Skin epidermis (tissue), 12 donors: Measurements from ENCODE around the gene CDK9.
"Not testable (repeated sequence)": the region's sequence is repeated elsewhere in the genome, so short reads cannot be mapped to it uniquely, and the experiment has no call there.

Experiments
- H3K27ac ChIP-seq, 21 experiments: fragments of 200-600 bp; sonication (generic) in 11 of 21; one replicate each; pipeline ENCODE4 v1.5.0; 2020; ENCODE audit warnings: mild to moderate bottlenecking in 3 of 21, inconsistent platforms in 2 of 21, moderate library complexity in 2 of 21
- H3K4me3 ChIP-seq, 7 experiments: fragments of 200-600 bp; sonication (generic) in 2 of 7; one replicate each; pipeline ENCODE4 v1.5.0; 2020; ENCODE audit warnings: inconsistent platforms in 2 of 7, mild to moderate bottlenecking in 2 of 7, moderate library complexity in 1 of 7

The CDK9 gene

DNA sequence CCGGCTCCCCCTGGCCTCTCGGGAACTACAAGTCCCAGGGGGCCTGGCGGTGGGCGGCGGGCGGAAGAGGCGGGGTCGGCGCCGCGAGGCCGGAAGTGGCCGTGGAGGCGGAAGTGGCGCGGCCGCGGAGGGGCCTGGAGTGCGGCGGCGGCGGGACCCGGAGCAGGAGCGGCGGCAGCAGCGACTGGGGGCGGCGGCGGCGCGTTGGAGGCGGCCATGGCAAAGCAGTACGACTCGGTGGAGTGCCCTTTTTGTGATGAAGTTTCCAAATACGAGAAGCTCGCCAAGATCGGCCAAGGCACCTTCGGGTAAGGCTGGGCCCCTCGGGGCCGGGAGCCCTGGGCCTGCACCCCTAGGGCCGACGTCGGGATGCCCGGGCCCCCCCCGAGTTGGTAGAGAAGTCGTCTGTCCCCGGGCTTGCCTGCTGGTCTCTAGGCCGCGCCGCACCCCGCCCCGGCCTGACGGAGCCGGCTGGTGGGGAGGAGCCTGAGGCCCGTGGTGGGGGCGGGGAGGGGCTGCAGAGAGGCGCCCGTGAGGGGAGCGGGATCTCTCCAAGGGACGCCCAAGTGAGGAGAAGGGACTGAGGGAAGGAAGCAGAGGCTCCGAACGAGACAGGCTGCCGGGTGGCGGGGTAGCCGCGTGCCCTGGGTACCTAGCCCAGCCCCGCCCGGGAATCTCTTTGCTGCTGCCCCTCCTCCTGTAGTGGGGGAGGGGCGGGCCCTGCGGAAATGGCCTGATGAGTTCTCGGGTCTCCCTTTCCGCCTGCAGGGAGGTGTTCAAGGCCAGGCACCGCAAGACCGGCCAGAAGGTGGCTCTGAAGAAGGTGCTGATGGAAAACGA, at the start of gene CDK9:
TSS of gene CDK9 (plus strand) at position 102 of the 840 bp plus-strand sequence. CDS start at position 217, 115 bp downstream.
- peak within 1 kb of the TSS; percentile 85 to 100 (median 97) for H3K4me3 ChIP-seq
- H3K27ac ChIP-seq = peak within 1 kb of the TSS; percentile 86 to 99 (median 96)

DNA sequence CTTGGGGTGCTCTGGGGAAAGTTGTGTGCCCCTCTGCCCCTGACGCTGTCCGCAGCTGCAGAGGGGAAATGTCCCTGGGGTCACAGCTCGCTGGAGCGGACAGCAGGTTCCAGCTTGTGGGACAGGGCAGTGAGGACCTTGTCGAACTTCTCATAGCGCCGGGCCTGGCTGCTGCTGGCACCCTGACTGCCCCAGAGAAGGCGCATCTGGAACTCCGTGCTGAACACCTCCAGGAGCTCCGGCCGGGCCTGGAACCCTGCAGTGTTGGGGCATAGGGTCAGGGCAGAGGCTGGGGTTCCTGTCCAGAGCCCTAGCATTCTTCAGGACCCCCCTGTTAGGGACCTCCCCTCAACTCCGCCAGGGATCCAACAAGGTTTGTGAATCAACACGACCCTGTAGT, 47.2 kb upstream of the CDK9 start:
- no peak overlapping the region for H3K4me3 ChIP-seq
- no peak overlapping the region for H3K27ac ChIP-seq

DNA sequence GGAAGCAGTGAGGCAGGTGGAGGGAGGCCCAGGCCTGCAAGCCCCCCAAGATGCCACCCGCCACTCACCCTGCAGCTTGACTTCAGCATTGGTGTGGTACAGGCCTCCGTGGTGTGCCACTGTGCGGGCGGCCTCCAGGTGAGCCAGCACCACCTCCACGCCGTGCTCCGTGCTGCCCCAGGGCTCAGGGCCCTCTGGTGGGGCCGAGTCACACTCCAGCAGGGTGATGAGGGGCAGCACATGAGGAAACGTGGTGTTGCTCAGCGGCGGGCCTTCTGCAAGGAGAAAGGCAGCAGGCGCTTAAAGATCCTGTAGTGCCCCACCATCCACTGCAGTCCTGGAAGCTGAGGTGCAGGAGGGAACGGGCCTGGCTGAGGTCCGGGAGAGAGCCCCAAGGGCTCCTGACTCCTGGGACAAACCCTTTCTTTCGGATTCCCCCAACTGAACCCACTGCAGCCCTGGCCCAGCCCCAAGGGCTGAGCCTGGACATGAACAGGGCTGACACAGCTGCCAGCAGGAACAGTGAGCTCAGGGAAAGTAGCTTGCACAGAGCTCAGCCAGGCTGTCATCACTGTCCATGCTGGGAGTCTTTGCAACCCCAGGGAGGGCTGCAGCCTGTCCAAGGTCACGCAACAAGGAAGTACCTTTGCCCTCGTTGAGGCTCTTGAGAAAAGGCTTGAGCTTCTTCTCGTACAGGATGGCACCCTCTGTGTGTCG, 46.1 kb upstream of the CDK9 start:
- peak overlapping the region in 17 of 21 experiments; percentile 32 to 79 (median 66) for H3K27ac ChIP-seq

GRCh38 chr9:127741831-127742434, 43.9 kb upstream of the CDK9 start:
- Histone ChIP-seq H3K27ac (peak overlapping the region in 7 of 21 experiments; percentile 14 to 79 (median 54)), H3K4me3 (no peak overlapping the region)

More for the DNA sequence above, 46.1 kb upstream of the CDK9 start:
- H3K4me3 ChIP-seq = no peak overlapping the region

DNA sequence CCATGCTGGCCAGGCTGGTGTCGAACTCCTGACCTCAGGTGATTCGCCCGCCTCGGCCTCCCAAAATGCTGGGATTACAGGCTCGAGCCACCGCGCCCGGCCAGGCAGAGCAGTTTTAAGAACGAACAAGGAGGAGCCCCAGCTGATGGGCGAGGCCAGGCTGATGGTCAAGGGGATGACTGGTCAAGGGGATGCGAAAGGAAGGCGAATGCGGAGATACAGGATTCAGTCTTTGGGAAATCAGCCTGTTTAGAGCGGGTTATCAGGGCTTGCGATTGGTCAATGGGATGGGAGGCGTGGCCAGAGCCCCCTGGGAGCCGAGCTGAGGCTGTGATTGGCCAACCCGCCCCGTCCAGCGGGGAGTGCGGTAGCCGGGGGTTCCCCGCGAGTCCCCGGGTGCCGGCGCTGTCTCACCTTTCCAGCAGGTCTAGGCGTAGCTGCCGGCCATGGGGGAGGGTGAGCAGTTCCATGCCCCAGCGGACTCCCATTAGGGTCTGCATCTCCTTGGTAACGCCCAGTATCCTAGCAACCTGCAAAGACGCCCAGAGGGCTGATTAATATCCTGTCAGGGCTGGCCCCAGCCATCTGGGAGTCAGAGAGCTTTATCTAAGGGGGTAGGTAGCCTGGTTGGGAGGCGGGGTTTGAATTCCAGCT, 43.3 kb upstream of the CDK9 start:
- Histone ChIP-seq H3K27ac (peak overlapping the region in 4 of 21 experiments; percentile 19 to 79 (median 52)), H3K4me3 (no peak overlapping the region)

- Histone ChIP-seq H3K27ac (peak overlapping the region in 2 of 21 experiments; percentile 2 to 49), H3K4me3 (no peak overlapping the region)
Measured at GRCh38 chr9:127744398-127745110, 41.3 kb upstream of the CDK9 start.

DNA sequence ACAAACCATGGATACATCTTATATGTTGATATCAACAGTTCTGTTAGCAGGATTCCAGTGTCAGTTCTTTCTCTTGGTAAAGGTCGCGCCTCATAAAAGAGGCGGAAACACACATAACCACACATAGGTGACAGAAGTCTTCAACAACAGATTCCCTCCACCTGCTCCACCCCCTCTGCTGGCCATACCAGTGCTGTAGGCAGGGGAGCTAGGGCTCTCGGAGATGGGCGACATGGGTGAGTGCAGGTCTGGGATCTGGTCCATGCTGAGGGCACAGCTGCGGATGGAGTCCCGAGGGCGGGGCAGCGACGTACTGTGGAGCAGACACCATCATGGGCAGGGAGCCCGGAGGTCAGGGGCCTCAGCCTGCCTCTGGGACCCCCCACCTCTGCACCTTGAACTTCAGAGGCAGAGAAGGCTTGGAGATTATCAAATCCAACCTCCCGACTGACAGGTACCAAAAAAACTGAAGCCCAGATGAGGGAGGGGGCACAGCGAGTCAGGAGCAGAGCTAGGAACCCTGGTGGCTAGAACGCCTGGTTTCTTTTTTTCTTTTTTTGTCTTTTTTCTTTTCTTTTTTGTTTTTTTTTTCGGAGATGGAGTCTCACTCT, 38.8 kb upstream of the CDK9 start:
- Histone ChIP-seq H3K4me3 (no peak overlapping the region), H3K27ac (no peak overlapping the region)

GRCh38 chr9:127749090-127749787, 36.6 kb upstream of the CDK9 start:
- Histone ChIP-seq H3K4me3 (no peak overlapping the region), H3K27ac (no peak overlapping the region)

DNA sequence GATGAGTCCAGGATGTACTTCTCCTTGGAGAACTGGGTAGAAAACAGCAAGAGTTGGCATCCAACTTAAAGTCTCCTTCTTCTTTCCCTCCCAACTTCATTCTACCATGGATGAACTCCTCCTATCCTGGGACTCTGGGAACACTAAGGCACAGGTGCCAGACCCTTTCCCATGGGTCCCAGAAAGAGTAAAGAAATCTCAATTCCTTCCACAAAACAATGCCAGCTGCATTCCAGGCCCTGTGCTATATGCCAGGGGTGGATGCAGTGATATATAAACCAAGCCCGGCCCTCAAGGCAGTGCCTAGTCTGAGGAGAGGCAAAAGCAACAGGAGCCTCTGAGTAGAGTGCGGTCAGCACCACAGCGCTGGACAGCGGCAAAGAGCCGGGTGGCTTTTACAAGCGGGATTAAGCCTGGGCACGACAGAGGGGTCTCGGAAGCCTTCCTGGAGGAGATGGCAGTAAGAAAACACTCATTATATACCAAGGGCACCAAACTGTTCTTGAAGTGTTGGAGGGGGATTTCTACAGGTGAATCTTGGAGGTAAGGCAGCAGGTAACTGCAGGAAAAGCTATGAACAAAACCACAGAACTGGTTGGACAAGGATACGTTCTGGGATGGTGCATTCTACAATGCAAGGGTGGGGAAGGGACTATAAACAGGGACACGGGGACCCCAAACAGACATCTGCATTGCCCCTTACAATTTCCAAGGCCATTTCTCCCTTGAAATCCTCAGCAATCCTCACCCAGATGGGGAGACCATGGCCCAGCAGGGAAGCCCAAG, 34.4 kb upstream of the CDK9 start:
- no peak overlapping the region for H3K27ac ChIP-seq
- no peak overlapping the region for H3K4me3 ChIP-seq

DNA sequence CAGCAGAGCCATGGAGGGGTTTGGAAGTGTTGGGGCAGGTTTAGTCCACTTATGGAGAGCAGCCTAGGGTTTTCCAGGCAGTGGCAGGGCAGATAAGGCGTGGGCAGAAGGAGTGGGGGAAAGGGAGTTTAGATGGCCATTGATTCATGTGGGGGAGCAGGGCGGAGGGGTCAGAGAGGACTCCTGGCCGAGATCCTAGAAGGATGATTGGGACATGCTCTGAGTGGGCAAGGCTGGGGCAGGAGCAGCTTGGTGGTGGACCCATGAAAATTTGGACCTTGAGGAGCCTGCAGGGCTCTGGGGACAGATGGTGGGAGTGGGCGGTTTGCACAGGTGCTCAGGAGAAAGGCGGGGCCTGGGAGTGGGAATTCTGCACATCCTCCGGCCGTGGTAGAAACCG, 32.7 kb upstream of the CDK9 start:
- no peak overlapping the region for H3K4me3 ChIP-seq
- H3K27ac ChIP-seq = no peak overlapping the region

DNA sequence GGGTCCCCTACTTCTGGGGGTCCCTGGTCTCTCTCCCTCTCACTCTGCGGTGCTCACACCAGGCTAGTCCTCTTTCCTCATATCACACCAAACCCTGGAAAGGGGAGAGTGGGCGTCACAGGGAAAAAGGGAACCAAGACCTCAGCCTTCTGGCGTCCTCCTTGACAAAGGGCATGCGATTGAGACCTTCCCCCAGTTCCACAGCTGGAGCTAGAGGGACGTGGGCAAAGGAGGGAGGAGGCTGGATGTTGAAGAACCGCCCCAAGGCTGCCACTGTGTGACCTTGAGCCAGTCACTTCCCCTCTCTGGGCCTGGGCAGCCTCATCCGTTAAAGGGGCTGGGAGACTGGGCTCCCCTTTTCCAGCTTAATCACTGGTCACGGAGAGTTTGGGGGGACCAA, 32.2 kb upstream of the CDK9 start:
- no peak overlapping the region for H3K4me3 ChIP-seq
- H3K27ac ChIP-seq = no peak overlapping the region

GRCh38 chr9:127754099-127755060, 31.5 kb upstream of the CDK9 start:
- H3K27ac ChIP-seq = no peak overlapping the region
- peak overlapping the region in 1 of 7 experiments; percentile 17 for H3K4me3 ChIP-seq

- H3K4me3 ChIP-seq = peak overlapping the region in 1 of 7 experiments; percentile 17
- H3K27ac ChIP-seq = no peak overlapping the region
Measured at GRCh38 chr9:127755061-127756060, 30.5 kb upstream of the CDK9 start.

DNA sequence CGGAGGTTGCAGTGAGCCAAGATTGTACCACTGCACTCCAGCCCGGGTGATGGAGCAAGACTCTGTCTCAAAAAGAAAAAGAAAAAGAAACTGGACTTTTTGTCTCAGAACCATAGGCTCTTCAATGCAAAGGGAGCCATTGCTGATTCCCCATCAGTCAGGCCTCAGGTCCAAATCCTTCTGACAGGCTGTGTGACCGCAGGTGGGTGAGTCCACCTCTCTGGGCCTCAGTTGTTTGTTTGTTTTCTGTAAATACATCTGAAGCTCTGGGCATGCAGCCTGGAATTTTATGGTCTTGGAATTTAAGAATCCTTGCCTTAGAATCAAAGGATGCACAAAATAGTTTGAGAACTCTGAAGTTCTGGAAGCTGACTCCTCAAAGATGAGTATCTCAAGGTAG, 29.6 kb upstream of the CDK9 start:
- Histone ChIP-seq H3K27ac (no peak overlapping the region), H3K4me3 (no peak overlapping the region)

- not testable (repeated sequence) for H3K4me3 ChIP-seq, H3K27ac ChIP-seq
Measured at GRCh38 chr9:127756776-127757175, 29.1 kb upstream of the CDK9 start.
